Large intestine (tissue), 12 donors: ENCODE measurements around the gene GAPDH. TPM values are rescaled to one million over a fixed set of nuclear protein-coding genes. Genes with fewer than 3 reads are reported as not detected.
"Not testable (repeated sequence)": the region's sequence is repeated elsewhere in the genome, so short reads cannot be mapped to it uniquely, and the experiment has no call there.

Experiments
- DNase-seq, 2 donors: peaks; one replicate each; pipeline versions ENCODE4 v3.0.0 to v3.0.0-alpha.2; 2013
- H3K27ac ChIP-seq: one replicate; pipeline ENCODE4 v1.5.1; 2013; ENCODE audit warnings: low read length
- H3K27me3 ChIP-seq: 2 replicates; pipeline ENCODE4 v1.6.1; 2013; ENCODE audit warnings: low read length; ENCODE audit not compliant: control insufficient read depth, insufficient read depth
- H3K36me3 ChIP-seq: 2 replicates; pipeline ENCODE4 v1.6.1; 2013; ENCODE audit warnings: low read length; ENCODE audit not compliant: control insufficient read depth, insufficient read depth
- H3K4me1 ChIP-seq: one replicate; pipeline ENCODE4 v1.6.1; 2013; ENCODE audit warnings: low read length; ENCODE audit not compliant: control insufficient read depth, insufficient read depth
- H3K4me3 ChIP-seq: one replicate; pipeline ENCODE4 v1.5.1; 2013; ENCODE audit warnings: low read length
- H3K9me3 ChIP-seq: one replicate; pipeline ENCODE4 v1.6.1; 2013; ENCODE audit warnings: mild to moderate bottlenecking, low read depth, low read length, moderate library complexity; ENCODE audit not compliant: control insufficient read depth
- WGBS: methylation state at CpG from one replicate; pipeline ENCODE4 v1.1.5; 2013; ENCODE audit warnings: low lambda C conversion rate; ENCODE audit not compliant: insufficient coverage; 5-methylcytosine and 5-hydroxymethylcytosine counted together
- long read RNA-seq, 11 donors: transcript quantifications; one replicate each; lab custom pipeline, GENCODE V29; 2026
- polyA plus RNA-seq: library from polyadenylated mRNA; unstranded; fragments of 120-200 nt; gene quantifications from one replicate; pipeline ENCODE4 v1.2.1, GENCODE V29; 2013

The GAPDH gene
- 2,065 TPM for polyA plus RNA-seq
- long read RNA-seq, donor 1, transcript GAPDH-201 (9 exons, 1,875 nt): major isoform, 542 of 1,004 reads
- long read RNA-seq, donor 1, transcript GAPDH-204 (8 exons, 1,256 nt): minor isoform, 35 of 1,004 reads
- long read RNA-seq, donor 1, partial matches to known transcripts: 407 of 1,004 reads
- long read RNA-seq, donor 1, other reads (novel, unspliced or antisense): 18 of 1,004 reads
- long read RNA-seq, donor 2, transcript GAPDH-204 (8 exons, 1,256 nt): minor isoform, 101 of 2,501 reads
- long read RNA-seq, donor 2, transcript GAPDH-201 (9 exons, 1,875 nt): major isoform, 1,249 of 2,501 reads
- long read RNA-seq, donor 2, partial matches to known transcripts: 1,100 of 2,501 reads
- long read RNA-seq, donor 2, other reads (novel, unspliced or antisense): 49 of 2,501 reads
- long read RNA-seq, donor 3: 0 reads
- long read RNA-seq, donor 4, transcript GAPDH-201 (9 exons, 1,875 nt): major isoform, 122 of 233 reads
- long read RNA-seq, donor 4, partial matches to known transcripts: 103 of 233 reads
- long read RNA-seq, donor 4, other reads (novel, unspliced or antisense): 6 of 233 reads
- long read RNA-seq, donor 5, transcript GAPDH-201 (9 exons, 1,875 nt): major isoform, 593 of 1,013 reads
- long read RNA-seq, donor 5, transcript GAPDH-204 (8 exons, 1,256 nt): minor isoform, 36 of 1,013 reads
- long read RNA-seq, donor 5, partial matches to known transcripts: 361 of 1,013 reads
- long read RNA-seq, donor 5, other reads (novel, unspliced or antisense): 18 of 1,013 reads
- long read RNA-seq, donor 6, transcript GAPDH-201 (9 exons, 1,875 nt): major isoform, 1,047 of 2,131 reads
- long read RNA-seq, donor 6, transcript GAPDH-204 (8 exons, 1,256 nt): minor isoform, 61 of 2,131 reads
- long read RNA-seq, donor 6, partial matches to known transcripts: 948 of 2,131 reads
- long read RNA-seq, donor 6, other reads (novel, unspliced or antisense): 68 of 2,131 reads
- long read RNA-seq, donor 7, transcript GAPDH-201 (9 exons, 1,875 nt): major isoform, 498 of 1,000 reads
- long read RNA-seq, donor 7, transcript GAPDH-204 (8 exons, 1,256 nt): minor isoform, 23 of 1,000 reads
- long read RNA-seq, donor 7, partial matches to known transcripts: 468 of 1,000 reads
- long read RNA-seq, donor 7, other reads (novel, unspliced or antisense): 10 of 1,000 reads
- long read RNA-seq, donor 8, transcript GAPDH-201 (9 exons, 1,875 nt): major isoform, 1,398 of 2,888 reads
- long read RNA-seq, donor 8, transcript GAPDH-204 (8 exons, 1,256 nt): minor isoform, 46 of 2,888 reads
- long read RNA-seq, donor 8, partial matches to known transcripts: 1,366 of 2,888 reads
- long read RNA-seq, donor 8, other reads (novel, unspliced or antisense): 73 of 2,888 reads
- long read RNA-seq, donor 9, transcript GAPDH-204 (8 exons, 1,256 nt): minor isoform, 56 of 2,372 reads
- long read RNA-seq, donor 9, transcript GAPDH-210 (2 exons, 390 nt): minor isoform, 9 of 2,372 reads
- long read RNA-seq, donor 9, transcript GAPDH-201 (9 exons, 1,875 nt): major isoform, 1,180 of 2,372 reads
- long read RNA-seq, donor 9, partial matches to known transcripts: 1,031 of 2,372 reads
- long read RNA-seq, donor 9, other reads (novel, unspliced or antisense): 92 of 2,372 reads
- long read RNA-seq, donor 10, transcript GAPDH-201 (9 exons, 1,875 nt): major isoform, 1,199 of 2,175 reads
- long read RNA-seq, donor 10, transcript GAPDH-204 (8 exons, 1,256 nt): minor isoform, 69 of 2,175 reads
- long read RNA-seq, donor 10, partial matches to known transcripts: 830 of 2,175 reads
- long read RNA-seq, donor 10, other reads (novel, unspliced or antisense): 72 of 2,175 reads
- long read RNA-seq, donor 11, transcript GAPDH-201 (9 exons, 1,875 nt): major isoform, 823 of 1,549 reads
- long read RNA-seq, donor 11, transcript GAPDH-204 (8 exons, 1,256 nt): minor isoform, 33 of 1,549 reads
- long read RNA-seq, donor 11, transcript GAPDH-210 (2 exons, 390 nt): minor isoform, 5 of 1,549 reads
- long read RNA-seq, donor 11, partial matches to known transcripts: 655 of 1,549 reads
- long read RNA-seq, donor 11, other reads (novel, unspliced or antisense): 32 of 1,549 reads

DNA sequence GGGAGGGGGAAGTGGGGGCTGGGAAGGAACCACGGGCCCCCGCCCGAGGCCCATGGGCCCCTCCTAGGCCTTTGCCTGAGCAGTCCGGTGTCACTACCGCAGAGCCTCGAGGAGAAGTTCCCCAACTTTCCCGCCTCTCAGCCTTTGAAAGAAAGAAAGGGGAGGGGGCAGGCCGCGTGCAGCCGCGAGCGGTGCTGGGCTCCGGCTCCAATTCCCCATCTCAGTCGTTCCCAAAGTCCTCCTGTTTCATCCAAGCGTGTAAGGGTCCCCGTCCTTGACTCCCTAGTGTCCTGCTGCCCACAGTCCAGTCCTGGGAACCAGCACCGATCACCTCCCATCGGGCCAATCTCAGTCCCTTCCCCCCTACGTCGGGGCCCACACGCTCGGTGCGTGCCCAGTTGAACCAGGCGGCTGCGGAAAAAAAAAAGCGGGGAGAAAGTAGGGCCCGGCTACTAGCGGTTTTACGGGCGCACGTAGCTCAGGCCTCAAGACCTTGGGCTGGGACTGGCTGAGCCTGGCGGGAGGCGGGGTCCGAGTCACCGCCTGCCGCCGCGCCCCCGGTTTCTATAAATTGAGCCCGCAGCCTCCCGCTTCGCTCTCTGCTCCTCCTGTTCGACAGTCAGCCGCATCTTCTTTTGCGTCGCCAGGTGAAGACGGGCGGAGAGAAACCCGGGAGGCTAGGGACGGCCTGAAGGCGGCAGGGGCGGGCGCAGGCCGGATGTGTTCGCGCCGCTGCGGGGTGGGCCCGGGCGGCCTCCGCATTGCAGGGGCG is at the start of gene GAPDH:
GAPDH (plus strand) TSS at position 595 of the 772 bp plus-strand sequence. CDS start 316 bp downstream, outside the sequence.
- Histone ChIP-seq H3K9me3 (no peaks in the 10 kb centered on the region), H3K4me1 (peaks cover 32% of the 10 kb centered on the region), H3K4me3 (peak within 1 kb of the TSS; percentile 99), H3K27ac (peak within 1 kb of the TSS; percentile 98), H3K36me3 (peaks cover 55% of the 10 kb centered on the region), H3K27me3 (no peaks in the 10 kb centered on the region)
- WGBS: no CpG with 5 or more reads among the region's 62 CpGs
- peak; percentile 97 to 99 for DNase-seq

- H3K27ac ChIP-seq: no peak overlapping the region
- WGBS: no CpG with 5 or more reads among the region's 1 CpG
- peaks cover 5% of the 10 kb centered on the region for H3K36me3 ChIP-seq
- no peak overlapping the region for H3K4me3 ChIP-seq
- no peaks in the 10 kb centered on the region for H3K9me3 ChIP-seq
- DNase-seq: no peak
- no peaks in the 10 kb centered on the region for H3K27me3 ChIP-seq
- peaks cover 6% of the 10 kb centered on the region for H3K4me1 ChIP-seq
Observed at GRCh38 chr12:6488240-6488639, 46.1 kb upstream of the GAPDH start.

GRCh38 chr12:6489449-6489848 is 44.9 kb upstream of the GAPDH start:
- H3K9me3 ChIP-seq: no peaks in the 10 kb centered on the region
- H3K27ac ChIP-seq: no peak overlapping the region
- H3K4me1 ChIP-seq: peaks cover 6% of the 10 kb centered on the region
- no peak overlapping the region for H3K4me3 ChIP-seq
- DNase-seq: no peak
- WGBS: 20% methylated on average over 1 of the region's 4 CpGs
- H3K27me3 ChIP-seq: no peaks in the 10 kb centered on the region
- H3K36me3 ChIP-seq: peaks cover 5% of the 10 kb centered on the region

GRCh38 chr12:6490673-6491072 is 43.6 kb upstream of the GAPDH start:
- H3K4me1 ChIP-seq: peaks cover 14% of the 10 kb centered on the region
- no CpG with 5 or more reads among the region's 1 CpG for WGBS
- not testable (repeated sequence) for H3K27me3 ChIP-seq, H3K27ac ChIP-seq, DNase-seq, H3K9me3 ChIP-seq, H3K4me3 ChIP-seq, H3K36me3 ChIP-seq

DNA sequence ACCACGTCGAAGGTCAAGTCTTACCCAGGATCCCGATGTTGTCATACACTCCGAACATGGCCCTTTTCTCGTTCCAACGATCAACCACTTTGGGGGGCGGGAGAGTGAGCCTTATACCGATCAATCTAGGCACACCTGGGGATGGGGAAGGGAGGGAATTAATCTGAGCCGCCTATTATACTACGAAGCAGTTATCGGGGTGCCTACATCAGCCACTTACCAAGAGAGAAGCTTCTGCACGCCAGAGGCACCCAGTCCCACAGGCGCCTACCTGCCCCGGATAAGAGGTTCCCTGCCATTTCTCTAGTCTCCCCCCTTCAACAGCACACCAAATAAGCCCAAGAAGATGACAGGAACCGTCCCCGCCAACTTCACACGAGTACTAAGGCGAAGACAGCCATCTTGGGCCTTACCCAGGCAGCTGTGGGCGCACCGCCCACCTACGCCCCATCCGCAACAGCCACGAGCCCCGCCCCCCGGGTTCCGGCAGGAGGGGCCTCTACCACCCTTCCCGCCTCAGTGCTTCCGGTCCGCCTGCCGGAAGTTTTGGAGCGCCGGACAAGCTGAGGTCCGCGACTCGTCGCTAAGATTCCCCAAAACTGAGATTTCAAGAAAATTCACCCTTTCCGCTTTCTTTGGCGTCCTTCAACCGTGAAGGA is 41.4 kb upstream of the GAPDH start, which contains the start of gene MRPL51:
MRPL51 (minus strand) TSS at position 425 of the 659 bp plus-strand sequence; CDS start at position 299, 126 bp downstream.
- no CpG with 5 or more reads among the region's 39 CpGs for WGBS
- Histone ChIP-seq H3K27me3 (no peaks in the 10 kb centered on the region), H3K27ac (peak within 1 kb of the TSS; percentile 98), H3K4me3 (peak within 1 kb of the TSS; percentile 87), H3K36me3 (peaks cover 12% of the 10 kb centered on the region), H3K4me1 (peaks cover 14% of the 10 kb centered on the region), H3K9me3 (no peaks in the 10 kb centered on the region)
- DNase-seq: peak; percentile 92 to 98

- Histone ChIP-seq H3K9me3 (no peaks in the 10 kb centered on the region), H3K4me1 (peaks cover 14% of the 10 kb centered on the region), H3K27ac (peak within 1 kb of the TSS; percentile 98), H3K36me3 (peaks cover 12% of the 10 kb centered on the region), H3K27me3 (no peaks in the 10 kb centered on the region), H3K4me3 (peak within 1 kb of the TSS; percentile 87)
- peak; percentile 93 to 97 for DNase-seq
- 0% methylated on average over 2 of the region's 49 CpGs for WGBS
Observed at GRCh38 chr12:6493497-6494257, 40.6 kb upstream of the GAPDH start, which contains the start of gene NCAPD2. TSS of gene NCAPD2 (plus strand) at chr12:6494102. CDS start at chr12:6495099, 997 bp downstream.

DNA sequence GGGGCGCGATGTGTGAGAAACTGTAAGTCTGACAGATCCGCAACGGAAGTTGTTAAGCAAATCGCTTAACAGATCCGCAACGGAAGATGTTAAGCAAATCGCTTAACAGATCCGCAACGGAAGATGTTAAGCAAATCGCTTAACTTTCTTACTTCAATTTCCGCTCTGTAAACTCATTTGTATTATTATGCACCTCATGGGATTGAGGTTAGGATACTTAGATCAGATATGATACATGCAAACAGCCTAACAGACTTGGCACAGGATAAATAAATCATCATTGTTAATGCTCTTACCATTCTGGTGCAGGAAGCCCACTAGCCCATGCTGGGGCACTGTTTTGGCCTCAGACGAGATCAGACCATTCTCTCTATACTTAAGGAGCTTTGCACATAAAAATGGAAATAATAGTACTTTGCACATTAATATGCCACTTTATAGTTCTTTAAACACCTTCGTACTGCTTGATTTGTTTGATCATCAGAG is 40.0 kb upstream of the GAPDH start:
- 14% methylated on average over 1 of the region's 14 CpGs for WGBS
- Histone ChIP-seq H3K36me3 (peaks cover 15% of the 10 kb centered on the region), H3K27me3 (no peaks in the 10 kb centered on the region), H3K4me1 (peaks cover 14% of the 10 kb centered on the region), H3K4me3 (peak overlapping the region; percentile 87), H3K27ac (peak overlapping the region; percentile 60), H3K9me3 (no peaks in the 10 kb centered on the region)
- no peak for DNase-seq
